GM23338 (cell line): ENCODE measurements around the gene TCEA2. TPM values are rescaled to one million over a fixed set of nuclear protein-coding genes. Genes with fewer than 3 reads are reported as not detected.
"Not testable (repeated sequence)": the region's sequence is repeated elsewhere in the genome, so short reads cannot be mapped to it uniquely, and the experiment has no call there.

Experiments
- ATAC-seq: fragments of 200-7000 bp; cut with Tn5 transposase; 3 replicates; pipeline ENCODE4 v1.9.1; 2020
- DNase-seq: peaks from one replicate; pipeline ENCODE4 v3.0.0-alpha.2; 2015; ENCODE audit warnings: low spot score
- H2AFZ ChIP-seq: fragments of 200-600 bp; sonication (generic); 2 replicates; pipeline ENCODE4 v1.8.0; 2016; ENCODE audit warnings: antibody characterized with exemption, mild to moderate bottlenecking, moderate library complexity
- H3F3A ChIP-seq: fragments of 200-600 bp; sonication (generic); replicated peaks from 2 replicates; pipeline ENCODE4 v1.8.0; 2017; ENCODE audit warnings: antibody characterized with exemption, mixed run types, low read depth
- H3K27ac ChIP-seq: fragments of 200-600 bp; sonication (generic); 2 replicates; pipeline ENCODE4 v1.6.1; 2016; ENCODE audit warnings: low read depth
- H3K27me3 ChIP-seq: fragments of 200-600 bp; sonication (generic); 2 replicates; pipeline ENCODE4 v1.8.0; 2016; ENCODE audit warnings: mild to moderate bottlenecking, mixed run types, moderate library complexity; ENCODE audit not compliant: insufficient read depth
- H3K36me3 ChIP-seq: fragments of 200-600 bp; sonication (generic); 2 replicates; pipeline ENCODE4 v1.8.0; 2016; ENCODE audit warnings: mild to moderate bottlenecking; ENCODE audit not compliant: insufficient read depth
- H3K4me1 ChIP-seq: fragments of 200-600 bp; sonication (generic); 2 replicates; pipeline ENCODE4 v1.8.0; 2016; ENCODE audit warnings: mild to moderate bottlenecking, moderate library complexity; ENCODE audit not compliant: insufficient read depth
- H3K4me2 ChIP-seq: fragments of 200-600 bp; sonication (generic); 2 replicates; pipeline ENCODE4 v1.7.1; 2017; ENCODE audit warnings: mixed run types
- H3K4me3 ChIP-seq: fragments of 200-600 bp; sonication (generic); 2 replicates; pipeline ENCODE4 v1.6.1; 2016; ENCODE audit warnings: mixed run types
- H3K79me2 ChIP-seq: fragments of 200-600 bp; sonication (generic); replicated peaks from 2 replicates; pipeline ENCODE4 v1.8.0; 2017; ENCODE audit warnings: mild to moderate bottlenecking; ENCODE audit not compliant: insufficient read depth
- H3K9me2 ChIP-seq: fragments of 200-600 bp; sonication (generic); 2 replicates; pipeline ENCODE4 v1.8.0; 2017; ENCODE audit not compliant: insufficient read depth
- H4K20me1 ChIP-seq: fragments of 200-600 bp; sonication (generic); replicated peaks from 2 replicates; pipeline ENCODE4 v1.8.0; 2017; ENCODE audit warnings: mild to moderate bottlenecking; ENCODE audit not compliant: insufficient read depth
- H3K27ac Mint-ChIP-seq: 2 replicates; pipeline ENCODE4 v1.8.0; 2020; ENCODE audit warnings: inconsistent platforms, mild to moderate bottlenecking, moderate library complexity, mixed read lengths
- H3K27me3 Mint-ChIP-seq: 3 replicates; pipeline ENCODE4 v1.8.0; 2022; ENCODE audit warnings: low read depth, mild to moderate bottlenecking, moderate library complexity, mixed read lengths, inconsistent platforms; ENCODE audit not compliant: insufficient read depth, poor library complexity
- H3K36me3 Mint-ChIP-seq: 3 replicates; pipeline ENCODE4 v1.8.0; 2021; ENCODE audit warnings: low read depth, mild to moderate bottlenecking, inconsistent platforms, moderate library complexity, mixed read lengths
- H3K4me1 Mint-ChIP-seq: 3 replicates; pipeline ENCODE4 v1.8.0; 2020; ENCODE audit warnings: mild to moderate bottlenecking, inconsistent platforms, mixed read lengths
- H3K4me3 Mint-ChIP-seq: 3 replicates; pipeline ENCODE4 v1.8.0; 2021; ENCODE audit warnings: moderate library complexity, mild to moderate bottlenecking, inconsistent platforms, mixed read lengths
- H3K9me3 Mint-ChIP-seq: 3 replicates; pipeline ENCODE4 v1.8.0; 2020; ENCODE audit warnings: moderate library complexity, mild to moderate bottlenecking, inconsistent platforms, mixed read lengths
- ETS1 ChIP-seq: IDR thresholded peaks from 2 replicates; pipeline ENCODE4 v1.6.1; 2016; ENCODE audit warnings: antibody characterized with exemption
- JUNB ChIP-seq: IDR thresholded peaks from one replicate; pipeline ENCODE4 v1.6.1; 2016; ENCODE audit warnings: antibody characterized with exemption; ENCODE audit not compliant: unreplicated experiment
- NANOG ChIP-seq: IDR thresholded peaks from 2 replicates; pipeline ENCODE4 v1.6.1; 2016; ENCODE audit warnings: antibody characterized with exemption, borderline replicate concordance
- REST ChIP-seq: IDR thresholded peaks from one replicate; pipeline ENCODE4 v1.6.1; 2018; ENCODE audit warnings: antibody characterized with exemption; ENCODE audit not compliant: unreplicated experiment
- STAT1 ChIP-seq: IDR thresholded peaks from one replicate; pipeline ENCODE4 v1.6.1; 2016; ENCODE audit warnings: antibody characterized with exemption; ENCODE audit not compliant: unreplicated experiment
- ZNF114 ChIP-seq: fragments of 250-450 bp; sonication (Bioruptor Pico); IDR thresholded peaks from 2 replicates; pipeline ENCODE4 v1.5.0; 2020; ENCODE audit warnings: mild to moderate bottlenecking, moderate library complexity
- polyA plus RNA-seq: library from polyadenylated mRNA; unstranded; fragments of >200 nt; fragmentation: Nextera tagmentation; extraction: Ambion mirVana; gene quantifications from 2 replicates; pipeline ENCODE4 v1.2.1, GENCODE V29; 2016
- total RNA-seq: library from RNA; depleted of rRNA; stranded (reverse); fragments of >200 nt; shearing (Covaris generic); gene quantifications from 2 replicates; pipeline ENCODE4 v1.2.3, GENCODE V29; 2014
- TF ChIP-seq, protein P1 (sequence below), 2 experiments: fragments of 200-600 bp in 1 of 2; sonication (generic) in 1 of 2; conservative IDR thresholded peaks; 2 replicates each; pipeline versions ENCODE4 v1.5.1 to v1.6.1; 2016 to 2017; ENCODE audit warnings: antibody characterized with exemption in 2 of 2, low read depth in 2 of 2, mild to moderate bottlenecking in 2 of 2, moderate library complexity in 1 of 2

TCEA2 gene
- total and polyA plus RNA-seq, 2 experiments from 2014 or later, result 21.0 to 54.4 TPM

DNA sequence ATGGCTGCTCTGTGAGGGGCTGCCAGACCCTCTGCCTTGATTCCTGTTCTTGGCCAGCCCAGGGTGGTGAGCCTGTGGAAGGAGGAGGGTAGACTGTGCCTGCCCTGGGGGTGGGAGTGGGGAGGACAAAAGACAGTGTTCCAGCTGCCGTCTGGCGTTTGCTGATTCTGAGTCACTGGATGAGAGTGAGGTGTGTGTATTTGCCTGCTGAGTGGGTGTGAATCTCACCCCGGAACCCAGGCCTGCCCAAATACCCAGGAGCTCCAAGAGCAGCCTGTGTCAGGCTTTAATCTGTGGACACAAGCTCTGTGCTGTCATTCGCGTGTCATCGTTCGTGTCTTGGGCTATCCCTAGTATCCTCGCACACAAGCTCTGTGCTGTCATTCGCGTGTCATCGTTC is 23.8 kb downstream of the TCEA2 start (continued):
- TF ChIP-seq, protein P1, sequence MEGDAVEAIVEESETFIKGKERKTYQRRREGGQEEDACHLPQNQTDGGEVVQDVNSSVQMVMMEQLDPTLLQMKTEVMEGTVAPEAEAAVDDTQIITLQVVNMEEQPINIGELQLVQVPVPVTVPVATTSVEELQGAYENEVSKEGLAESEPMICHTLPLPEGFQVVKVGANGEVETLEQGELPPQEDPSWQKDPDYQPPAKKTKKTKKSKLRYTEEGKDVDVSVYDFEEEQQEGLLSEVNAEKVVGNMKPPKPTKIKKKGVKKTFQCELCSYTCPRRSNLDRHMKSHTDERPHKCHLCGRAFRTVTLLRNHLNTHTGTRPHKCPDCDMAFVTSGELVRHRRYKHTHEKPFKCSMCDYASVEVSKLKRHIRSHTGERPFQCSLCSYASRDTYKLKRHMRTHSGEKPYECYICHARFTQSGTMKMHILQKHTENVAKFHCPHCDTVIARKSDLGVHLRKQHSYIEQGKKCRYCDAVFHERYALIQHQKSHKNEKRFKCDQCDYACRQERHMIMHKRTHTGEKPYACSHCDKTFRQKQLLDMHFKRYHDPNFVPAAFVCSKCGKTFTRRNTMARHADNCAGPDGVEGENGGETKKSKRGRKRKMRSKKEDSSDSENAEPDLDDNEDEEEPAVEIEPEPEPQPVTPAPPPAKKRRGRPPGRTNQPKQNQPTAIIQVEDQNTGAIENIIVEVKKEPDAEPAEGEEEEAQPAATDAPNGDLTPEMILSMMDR (conservative IDR thresholded peaks at IDR 0.05; ENCODE audit: low read depth in 2 of 2), result no peak
- TF ChIP-seq STAT1 (no peak), ZNF114 (CRISPR knock-in tag) (no peak), NANOG (no peak)

- not testable (repeated sequence) for H3K4me3 Mint-ChIP-seq, H2AFZ ChIP-seq, H3K36me3 Mint-ChIP-seq, H3K27ac ChIP-seq, H3K4me2 ChIP-seq, H4K20me1 ChIP-seq, ATAC-seq, DNase-seq, H3K4me3 ChIP-seq, H3K9me3 Mint-ChIP-seq, H3K79me2 ChIP-seq, H3K9me2 ChIP-seq, H3F3A ChIP-seq, H3K27ac Mint-ChIP-seq, H3K36me3 ChIP-seq
- peaks cover 15% of the 10 kb centered on the region for H3K4me1 Mint-ChIP-seq
- peaks cover 35% of the 10 kb centered on the region for H3K27me3 Mint-ChIP-seq
- Histone ChIP-seq H3K27me3 (peaks cover 32% of the 10 kb centered on the region), H3K4me1 (peaks cover 15% of the 10 kb centered on the region; the same call in 1 of the 2 replicates)
These were observed 24.3 kb downstream of the TCEA2 start for GRCh38 chr20:64087226-64087825.

GRCh38 chr20:64088586-64088985 is 25.6 kb downstream of the TCEA2 start:
- not testable (repeated sequence) for DNase-seq, H3K9me3 Mint-ChIP-seq, H3K4me2 ChIP-seq, H3K79me2 ChIP-seq, ATAC-seq, H3K36me3 ChIP-seq, H4K20me1 ChIP-seq, H3K4me1 ChIP-seq, H3F3A ChIP-seq, H3K4me3 Mint-ChIP-seq, H3K27ac Mint-ChIP-seq, H3K36me3 Mint-ChIP-seq, H3K4me3 ChIP-seq, H3K9me2 ChIP-seq, H2AFZ ChIP-seq, H3K27ac ChIP-seq
- Mint-ChIP-seq H3K4me1 (peaks cover 10% of the 10 kb centered on the region), H3K27me3 (peaks cover 25% of the 10 kb centered on the region)
- peaks cover 22% of the 10 kb centered on the region for H3K27me3 ChIP-seq

DNA sequence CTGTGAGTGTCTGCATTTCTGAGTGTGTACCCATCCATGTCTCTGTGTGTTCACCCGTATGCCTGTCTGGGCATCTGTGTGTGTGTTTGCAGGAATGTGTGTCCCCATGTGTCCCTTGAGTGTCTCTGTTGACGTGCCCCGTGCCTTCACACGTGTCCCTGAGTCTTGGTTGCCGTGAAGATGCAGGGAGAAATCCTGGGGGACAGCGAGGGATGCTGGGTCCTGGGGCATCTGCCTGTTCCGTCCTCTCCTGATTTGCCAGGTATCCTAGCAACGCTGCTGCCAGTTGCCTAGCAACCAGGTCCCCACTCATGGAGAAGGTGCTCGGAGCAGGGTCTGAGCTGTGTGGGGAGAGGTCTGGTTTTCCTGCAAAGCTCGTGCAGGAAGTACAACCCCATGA is 27.2 kb downstream of the TCEA2 start:
- Histone ChIP-seq H4K20me1 (no peaks in the 10 kb centered on the region), H3K27ac (no peak overlapping the region), H3K4me1 (peaks cover under 1% of the 10 kb centered on the region; the same call in 1 of the 2 replicates), H3F3A (no peaks in the 10 kb centered on the region), H3K4me3 (no peak overlapping the region), H3K27me3 (peaks cover 7% of the 10 kb centered on the region), H2AFZ (no peak overlapping the region), H3K9me2 (no peaks in the 10 kb centered on the region), H3K4me2 (no peak overlapping the region), H3K36me3 (no peaks in the 10 kb centered on the region), H3K79me2 (no peaks in the 10 kb centered on the region)
- Mint-ChIP-seq H3K4me3 (no peak overlapping the region; the same call in 2 of the 3 replicates), H3K27ac (no peak overlapping the region), H3K4me1 (peaks cover 7% of the 10 kb centered on the region), H3K9me3 (no peaks in the 10 kb centered on the region; the same call in 2 of the 3 replicates), H3K36me3 (no peaks in the 10 kb centered on the region; the same call in 2 of the 3 replicates), H3K27me3 (peaks cover 18% of the 10 kb centered on the region)
- DNase-seq, result no peak
- no peak for ATAC-seq
- TF ChIP-seq REST, result no peak
- TF ChIP-seq ETS1, result no peak
- no peak for TF ChIP-seq JUNB
